HG02588 (cell line): Measurements from ENCODE around the gene PLXNA4.

Experiments
- ATAC-seq: cut with Tn5 transposase; IDR thresholded peaks from one replicate; pipeline ENCODE4 v1.9.1; 2021; ENCODE audit warnings: mild to moderate bottlenecking, moderate library complexity; ENCODE audit not compliant: unreplicated experiment

PLXNA4 gene

DNA sequence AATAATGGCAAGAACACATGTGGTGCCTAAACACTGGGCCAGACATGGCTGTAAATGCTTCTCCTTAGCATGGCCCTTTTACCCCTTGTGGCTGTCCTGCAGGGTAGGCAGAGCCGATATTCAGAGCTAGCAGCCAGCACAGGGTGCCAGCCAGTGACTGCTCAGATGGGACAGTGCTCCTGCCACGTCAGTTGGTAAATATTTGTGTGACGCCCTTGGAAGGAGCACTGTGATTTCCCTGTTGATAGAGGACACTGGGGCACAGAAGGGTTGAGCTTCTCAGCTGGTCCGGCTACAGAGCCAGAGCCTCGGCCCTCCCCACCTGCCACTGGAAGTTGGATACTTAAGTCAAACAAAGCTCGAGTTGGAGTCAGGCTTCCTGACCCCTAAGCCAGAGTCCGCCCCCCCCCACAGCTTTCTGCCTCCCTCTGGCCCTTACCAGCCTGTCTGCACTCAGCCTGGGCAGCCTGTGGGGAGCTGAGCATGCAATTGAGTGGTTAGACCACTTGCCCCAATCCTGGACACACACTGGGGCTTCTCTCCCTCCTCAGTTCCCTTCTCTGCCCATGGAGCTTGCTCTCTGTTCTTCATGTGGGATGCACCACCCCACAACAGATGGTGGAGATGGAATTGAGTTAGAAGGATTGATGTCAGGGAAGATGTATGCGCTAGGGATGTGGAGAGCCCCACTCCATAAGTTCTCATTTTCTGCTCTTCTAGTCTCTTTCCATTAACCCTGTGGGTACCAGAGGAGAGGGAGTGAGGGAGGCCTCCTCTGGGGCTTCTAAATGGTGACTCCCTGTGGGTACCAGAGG, 350.8 kb downstream of the PLXNA4 start:
- no peak for ATAC-seq

DNA sequence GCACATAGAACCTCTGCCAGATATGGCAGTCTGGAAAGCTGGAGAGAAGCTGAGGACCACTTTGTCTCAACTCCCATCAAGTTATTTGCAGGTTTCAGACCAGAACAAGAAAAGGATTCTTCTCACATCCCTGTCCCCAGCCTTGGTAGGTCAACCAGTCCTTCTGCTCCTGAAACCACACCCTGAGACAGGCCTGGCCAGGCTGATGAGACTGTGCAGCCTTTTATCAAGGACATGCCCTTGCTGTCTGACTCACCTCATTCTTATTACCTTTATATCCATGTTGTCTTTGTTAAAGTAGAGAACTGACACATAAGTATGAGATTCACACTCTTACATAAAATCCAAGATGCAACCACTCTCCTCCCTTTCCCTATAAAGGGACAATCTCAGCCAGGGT, 354.9 kb downstream of the PLXNA4 start:
- ATAC-seq: no peak

DNA sequence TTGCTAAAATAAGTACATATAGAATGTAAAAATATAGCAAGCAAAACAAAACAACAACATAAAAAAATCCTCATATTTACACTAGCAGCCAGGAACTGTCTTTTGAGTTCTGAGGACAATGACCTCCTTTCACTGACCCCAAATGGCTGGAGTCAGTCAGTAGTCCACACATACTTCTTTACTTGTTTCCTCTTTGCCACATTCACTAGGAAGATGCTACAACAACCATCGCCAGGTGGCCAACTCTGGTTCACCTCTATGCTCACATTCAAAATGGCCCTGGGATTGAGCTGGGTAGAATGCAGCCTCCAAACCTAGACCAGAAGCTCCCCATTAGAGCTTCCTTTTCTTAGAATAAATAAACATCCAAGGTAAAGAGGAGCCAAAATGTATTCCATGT, 356.2 kb downstream of the PLXNA4 start:
- no peak for ATAC-seq

DNA sequence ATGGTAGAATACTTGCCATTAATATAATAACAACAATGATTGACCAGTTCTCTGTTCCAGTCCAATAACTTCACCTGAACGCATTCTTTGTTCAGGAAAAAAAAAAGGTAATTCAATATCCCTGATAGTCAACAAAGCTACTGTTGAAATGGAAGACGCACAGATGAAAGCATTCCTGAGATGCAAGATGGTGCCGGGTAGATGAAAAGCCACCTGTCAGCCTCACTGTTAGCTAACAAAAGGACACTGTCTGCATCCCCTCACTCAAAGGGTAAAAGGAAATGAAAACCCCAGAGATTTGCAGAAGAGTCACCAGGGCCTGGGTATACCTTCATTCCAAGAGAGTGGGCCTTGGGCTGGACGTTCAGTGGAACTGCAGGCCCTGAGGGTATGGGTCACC, 357.4 kb downstream of the PLXNA4 start:
- ATAC-seq: no peak

DNA sequence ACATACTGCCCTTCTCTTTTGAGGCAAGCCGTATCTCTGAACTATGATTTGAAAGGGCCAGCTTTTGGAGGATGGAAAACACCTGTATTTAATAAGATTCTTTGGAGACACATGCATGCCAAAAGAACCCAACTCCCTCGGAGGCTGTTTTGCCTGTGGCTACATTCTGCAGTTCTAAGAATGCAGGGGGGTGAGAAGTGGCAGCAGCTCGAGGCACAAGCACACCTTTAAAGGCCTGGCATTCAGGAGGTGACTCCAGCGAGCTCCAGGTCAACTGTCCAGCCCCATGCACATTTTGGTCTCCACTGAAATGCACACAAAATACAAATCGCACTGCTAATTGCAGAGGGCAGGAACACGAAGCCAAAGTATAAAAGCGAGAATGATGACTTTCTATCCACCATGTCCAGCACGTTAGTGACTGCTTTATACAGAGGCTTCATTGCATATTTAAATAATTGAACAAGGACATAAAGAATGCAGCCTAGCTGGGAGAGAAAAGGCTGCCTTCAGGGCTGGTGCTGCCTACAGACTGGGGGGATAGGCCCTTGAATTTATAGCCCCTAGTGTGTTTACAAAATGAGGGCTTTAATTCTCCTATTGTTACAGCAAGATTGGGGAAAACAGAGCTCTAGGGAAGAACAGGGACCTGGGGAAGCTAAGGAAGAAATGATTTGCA, 359.3 kb downstream of the PLXNA4 start:
- no peak for ATAC-seq

DNA sequence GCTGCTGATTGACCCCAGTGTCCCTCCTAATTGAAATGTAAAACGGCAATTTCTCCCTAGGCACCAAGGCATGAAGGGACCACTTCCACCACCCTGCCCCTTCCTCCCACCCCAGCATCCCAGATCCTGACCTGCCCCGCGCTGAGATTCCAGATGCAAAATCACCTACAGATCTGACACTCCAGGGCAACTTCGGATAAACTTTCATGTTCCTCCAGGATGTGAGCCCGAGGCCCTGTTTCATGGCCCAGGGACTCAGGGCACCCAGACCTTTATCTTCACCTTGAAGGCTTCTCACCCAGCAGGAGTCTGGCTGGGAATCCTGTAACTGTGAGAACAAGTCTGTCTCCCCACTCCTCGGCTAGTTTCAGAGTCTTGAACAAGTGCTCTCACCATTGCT, 361.8 kb downstream of the PLXNA4 start:
- ATAC-seq: no peak

DNA sequence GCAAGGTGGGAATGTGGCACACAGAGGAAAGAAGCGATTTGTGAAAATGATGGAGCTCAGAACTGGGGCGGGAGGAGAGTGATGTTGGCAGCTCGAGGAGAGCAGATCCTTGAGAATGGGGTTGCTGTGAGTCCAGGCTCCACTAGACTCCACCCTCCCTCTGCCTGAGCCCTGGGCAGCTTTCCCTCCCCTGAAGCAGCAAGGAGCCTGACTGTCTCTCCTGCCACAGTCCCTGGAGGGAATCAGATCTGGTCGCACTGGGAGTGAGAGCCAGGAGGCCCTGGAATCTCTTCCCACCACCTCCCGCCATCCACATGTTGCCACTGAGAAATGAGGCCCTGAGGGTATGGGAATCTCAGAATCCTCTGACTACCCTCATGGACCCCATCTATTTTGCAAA, 362.7 kb downstream of the PLXNA4 start:
- no peak for ATAC-seq

DNA sequence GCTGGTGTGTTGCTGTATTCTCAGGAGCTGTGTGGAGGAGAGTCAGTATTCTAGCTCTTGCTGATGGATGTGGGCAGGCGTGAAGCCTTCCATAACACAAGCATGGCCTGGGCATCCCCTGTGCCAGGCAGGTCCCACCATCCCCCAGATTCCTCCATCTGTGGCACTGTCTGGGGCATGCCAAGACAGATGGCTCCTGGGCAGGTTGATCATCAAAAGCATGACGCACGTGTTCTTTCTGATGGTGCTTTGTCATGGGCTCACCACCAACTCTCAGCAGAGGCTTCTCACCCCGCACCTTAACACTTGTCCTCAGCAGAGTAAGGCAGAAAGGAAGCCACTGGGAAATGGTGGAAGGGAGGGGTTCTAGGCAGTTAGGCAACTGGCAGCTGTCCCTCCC, 364.3 kb downstream of the PLXNA4 start:
- no peak for ATAC-seq

DNA sequence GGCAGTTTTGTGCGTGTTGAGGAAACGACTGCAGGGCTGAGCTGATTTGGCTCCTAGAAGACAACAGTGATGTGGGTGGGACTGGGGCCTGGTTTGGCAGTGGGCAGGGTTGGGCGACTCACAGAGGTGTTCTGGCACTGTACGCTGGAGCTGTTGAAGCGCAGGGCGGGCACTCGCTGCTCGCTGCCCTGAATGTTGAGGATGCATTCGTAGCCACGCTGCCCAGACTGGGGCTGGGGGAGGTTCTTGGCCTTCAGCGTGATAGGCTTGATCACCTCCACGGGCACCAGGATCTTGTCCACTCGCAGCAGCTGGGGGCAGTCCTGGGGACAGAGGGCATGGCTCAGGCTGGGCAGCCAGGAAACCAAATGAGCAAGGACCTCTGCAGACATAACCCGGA, 365.4 kb downstream of the PLXNA4 start:
- no peak for ATAC-seq

DNA sequence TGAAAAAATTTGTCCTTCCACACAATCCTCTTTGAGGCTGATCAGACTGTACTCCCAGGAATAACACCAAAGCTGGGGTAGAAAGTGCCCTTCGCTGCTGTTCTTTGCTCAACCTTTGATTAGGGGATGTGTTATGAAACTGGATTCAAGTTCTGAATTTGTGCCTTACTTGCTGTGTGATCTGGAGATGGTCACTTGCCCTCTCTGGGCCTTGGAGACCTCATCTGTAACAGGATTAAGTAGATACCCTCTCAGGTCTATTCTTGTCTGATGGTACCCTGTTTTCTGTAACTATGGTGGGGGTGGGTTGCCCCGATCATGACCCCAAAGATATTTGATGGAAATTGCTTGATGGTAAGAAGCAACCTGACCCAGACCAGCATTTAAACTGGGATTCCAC, 368.5 kb downstream of the PLXNA4 start:
- ATAC-seq: no peak

DNA sequence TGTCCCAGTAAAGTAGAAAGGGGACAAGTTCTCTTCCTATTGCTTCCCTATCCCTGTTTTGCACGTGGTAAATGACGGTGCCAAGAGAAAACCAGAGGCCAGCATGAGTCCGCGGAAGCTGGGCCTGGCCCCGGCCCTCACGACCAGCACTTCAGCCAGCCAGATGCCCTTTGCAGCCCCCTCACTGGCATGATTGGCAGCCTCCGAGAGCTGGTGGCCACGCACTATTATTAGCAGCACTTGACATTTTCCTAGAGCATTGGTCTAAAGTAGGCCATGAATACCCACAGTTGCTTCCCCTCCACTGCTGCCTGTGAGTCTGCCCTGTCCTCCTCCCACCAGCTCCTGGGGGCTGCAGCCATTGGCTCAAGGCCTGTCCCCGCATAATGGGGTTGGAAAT, 369.1 kb downstream of the PLXNA4 start:
- ATAC-seq: no peak

DNA sequence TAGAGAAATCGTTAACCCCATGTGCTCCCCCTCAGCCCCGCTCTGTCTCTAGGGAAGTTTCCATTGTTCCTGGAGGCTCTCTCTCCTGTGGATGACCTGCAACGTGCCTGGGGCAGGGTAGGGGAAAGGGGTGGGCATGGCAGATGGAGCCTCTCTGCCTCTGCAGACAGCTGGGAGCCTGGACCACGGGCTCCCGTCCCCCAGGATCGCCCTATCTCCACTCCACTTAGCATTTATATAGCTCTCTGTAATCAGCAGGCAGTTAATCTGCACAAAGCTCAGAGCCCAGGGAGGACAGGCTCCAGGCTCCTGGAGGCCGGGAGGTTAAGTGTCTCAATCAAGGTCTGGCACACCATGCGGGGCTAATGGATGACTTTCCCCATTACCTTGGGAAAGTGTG, 369.7 kb downstream of the PLXNA4 start:
- no peak for ATAC-seq

DNA sequence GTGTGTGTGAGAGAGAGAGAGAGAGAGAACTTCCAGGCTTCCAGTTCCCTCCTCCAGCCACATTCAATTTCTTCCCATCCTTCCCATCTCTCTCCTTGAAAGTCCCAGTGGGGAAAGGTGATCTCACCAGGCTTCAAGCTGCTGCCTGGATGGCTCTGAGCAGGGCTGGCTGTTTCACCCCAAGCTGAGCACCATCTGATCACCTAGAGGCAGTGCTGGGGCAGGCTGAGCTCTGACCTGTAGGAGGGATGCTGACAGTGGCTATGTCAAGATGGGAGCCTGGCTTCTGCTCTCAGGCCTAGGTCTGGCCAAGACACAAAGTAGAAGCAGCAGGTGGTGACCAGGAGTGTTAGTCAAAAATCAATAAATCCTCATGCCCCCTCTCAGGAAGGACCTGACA, 370.8 kb downstream of the PLXNA4 start:
- no peak for ATAC-seq

DNA sequence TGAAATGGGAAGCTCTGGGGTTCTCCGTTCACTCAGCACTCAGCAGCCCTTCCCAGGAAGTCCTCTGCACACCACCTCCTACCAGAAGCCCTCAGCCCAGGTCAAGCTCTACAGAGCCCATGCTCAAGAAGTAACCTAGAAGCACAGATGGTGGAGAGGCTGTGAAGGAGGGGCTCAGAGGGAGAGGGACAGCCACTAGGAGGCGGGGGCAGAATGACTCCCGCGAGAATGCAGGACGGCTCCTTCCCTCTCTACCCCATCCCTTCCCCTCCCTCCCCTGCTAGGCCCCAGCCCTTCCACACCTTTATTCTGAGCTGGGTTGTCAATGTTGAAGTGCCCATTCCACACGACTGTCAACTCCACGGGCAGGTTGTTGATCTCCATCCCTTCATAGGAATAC, 373.2 kb downstream of the PLXNA4 start:
- ATAC-seq: no peak

DNA sequence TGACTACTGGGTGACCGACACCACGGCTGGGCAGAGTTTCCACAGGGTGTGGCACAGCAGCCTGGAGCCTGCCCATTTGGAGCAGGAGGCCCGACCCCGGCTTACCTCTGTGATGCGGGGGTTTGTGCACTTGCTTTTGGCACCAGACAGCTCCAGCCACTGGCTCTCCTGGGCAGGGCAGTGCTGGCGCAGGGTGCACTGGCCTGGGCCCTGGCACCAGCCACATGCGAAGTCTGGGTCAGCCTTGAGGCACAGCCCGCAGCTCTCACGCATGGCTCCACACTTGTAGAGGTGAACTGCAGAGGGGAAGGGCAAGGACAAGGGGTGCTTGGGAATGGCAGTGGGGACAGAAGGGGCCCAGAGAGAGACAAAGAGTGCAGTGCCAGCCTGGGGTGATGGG, 373.7 kb downstream of the PLXNA4 start:
- no peak for ATAC-seq

DNA sequence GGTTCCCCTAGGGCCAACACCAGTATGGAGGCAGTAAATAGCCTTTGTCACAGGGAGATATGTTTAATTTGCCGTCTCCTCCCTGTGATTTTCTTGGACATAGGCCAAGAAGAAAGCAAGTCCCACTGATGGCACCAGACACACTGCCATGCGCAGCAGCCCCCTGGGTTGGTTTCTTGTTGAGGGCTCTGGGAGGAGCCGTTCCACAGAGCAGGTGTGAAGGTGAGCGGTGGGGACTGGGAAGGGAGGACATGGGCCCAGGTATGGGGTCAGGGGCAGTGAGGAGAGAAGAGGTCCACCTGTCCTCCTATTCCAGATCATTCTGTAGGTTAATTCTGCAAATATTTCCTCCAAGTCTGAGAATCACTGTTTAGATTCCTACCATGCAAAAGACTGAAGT, 376.1 kb downstream of the PLXNA4 start:
- ATAC-seq: no peak

DNA sequence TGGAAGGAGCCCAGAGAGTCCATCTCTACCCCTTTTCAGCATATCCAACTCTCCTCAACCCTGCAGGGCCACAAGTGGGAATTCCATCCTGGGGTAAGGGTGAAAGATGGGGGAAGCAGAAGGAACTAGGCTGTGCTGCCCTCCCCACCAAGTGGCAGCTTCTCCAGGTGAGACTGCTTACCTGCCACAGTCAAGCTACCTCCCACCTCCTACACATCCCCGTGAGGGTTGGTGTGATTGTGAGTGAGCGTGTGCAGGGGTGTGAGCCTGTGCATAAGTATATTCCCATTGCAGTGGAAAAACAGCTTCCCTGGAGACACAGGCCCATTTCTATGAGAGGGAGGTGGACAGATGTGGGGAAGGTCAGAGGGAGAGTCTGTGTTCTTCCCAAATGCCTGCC, 376.6 kb downstream of the PLXNA4 start:
- ATAC-seq: no peak

DNA sequence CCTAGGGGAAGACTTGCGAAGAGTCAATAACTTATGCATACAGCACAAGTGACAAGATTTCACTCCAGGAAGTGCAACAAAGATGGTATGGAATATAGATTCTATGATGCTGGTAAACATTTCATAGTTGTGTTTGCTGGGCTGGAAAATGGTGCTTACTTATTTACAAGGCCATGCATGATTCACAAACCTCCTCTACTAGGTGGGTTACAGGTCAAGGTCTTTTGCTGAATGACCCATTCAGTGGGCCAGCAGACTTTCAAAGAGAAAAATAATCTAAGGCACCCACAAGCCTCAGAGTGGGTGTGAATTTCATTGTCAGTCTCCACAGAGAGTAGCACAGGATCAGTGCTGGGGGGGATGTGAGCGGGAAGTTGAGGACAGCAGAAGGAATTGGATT, 378.5 kb downstream of the PLXNA4 start:
- no peak for ATAC-seq

DNA sequence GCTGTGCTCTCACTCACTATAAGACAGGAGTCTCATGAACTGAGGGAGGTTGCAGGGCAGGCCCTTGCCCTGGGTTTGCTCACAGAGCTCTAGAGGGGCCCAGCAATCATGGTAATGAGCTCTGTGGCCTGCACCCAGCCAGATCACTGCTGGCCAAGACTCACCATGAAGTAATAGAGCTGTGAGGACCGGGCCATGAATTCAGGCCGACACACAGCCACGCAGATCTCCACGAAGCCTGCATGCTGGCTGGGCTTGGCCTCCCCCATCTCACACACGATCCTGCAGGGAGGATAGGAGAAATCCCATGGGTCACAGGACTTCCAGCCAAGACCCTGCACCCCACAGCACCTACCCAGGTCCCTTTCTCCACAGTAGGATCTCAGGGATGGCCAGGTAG, 382.4 kb downstream of the PLXNA4 start:
- no peak for ATAC-seq

DNA sequence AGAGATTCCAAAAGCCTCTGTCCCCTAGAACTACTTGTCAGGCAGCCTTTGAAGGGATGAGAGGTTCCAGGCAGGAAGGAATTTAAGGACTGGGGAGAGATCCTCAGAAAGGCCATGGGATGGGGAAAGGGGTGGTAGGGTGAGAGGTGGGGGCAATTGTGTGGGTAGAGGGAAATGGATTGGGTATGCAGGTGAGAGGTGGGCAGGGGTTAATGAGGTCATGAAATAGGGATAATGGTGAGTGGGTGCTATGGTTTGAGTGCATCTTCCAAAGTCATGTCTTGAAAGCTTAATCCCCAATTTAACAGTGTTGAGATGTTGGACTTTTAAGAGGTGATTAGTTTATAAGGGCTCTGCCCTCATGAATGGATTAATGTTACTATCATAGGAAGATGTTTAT, 383.5 kb downstream of the PLXNA4 start:
- ATAC-seq: no peak

DNA sequence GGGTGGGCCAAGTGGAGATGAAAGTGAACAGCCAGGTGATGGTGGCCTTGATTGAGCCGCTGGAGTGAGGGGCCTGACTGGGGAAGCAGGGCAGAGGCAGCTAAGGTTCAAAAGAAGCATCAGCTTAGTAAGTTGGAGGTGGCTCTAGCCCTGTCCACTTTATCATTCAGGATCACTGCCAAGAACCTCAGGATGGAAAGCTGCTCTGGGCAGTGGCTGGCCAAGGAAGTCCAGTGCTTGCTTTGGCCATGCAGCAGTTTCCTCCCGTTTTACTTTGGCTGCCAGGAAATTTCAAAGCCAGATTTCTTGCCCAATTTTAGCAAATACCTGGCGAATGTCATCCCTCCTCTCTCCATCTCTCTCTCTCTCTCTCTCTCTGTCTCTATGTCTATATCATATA, 384.9 kb downstream of the PLXNA4 start:
- no peak for ATAC-seq

DNA sequence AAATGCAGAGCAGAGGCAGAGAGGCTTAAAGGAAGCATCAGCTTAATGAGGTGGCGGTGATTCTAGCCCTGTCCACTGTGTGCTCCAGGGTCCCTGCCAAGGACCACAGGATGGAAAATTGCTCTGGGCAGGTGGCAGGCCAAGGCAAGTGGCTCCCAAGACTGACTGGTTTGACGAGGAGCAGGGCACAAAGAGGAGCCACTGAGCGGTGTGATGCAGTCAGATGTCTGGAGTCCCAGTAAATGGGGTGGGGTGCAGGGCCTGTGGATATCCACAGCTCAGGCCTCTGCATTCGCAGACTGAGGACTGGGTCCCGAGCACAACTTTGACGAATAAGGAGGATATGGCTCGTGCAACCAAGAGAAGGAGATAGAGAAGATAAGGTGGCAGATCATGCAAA, 385.6 kb downstream of the PLXNA4 start:
- ATAC-seq: no peak

DNA sequence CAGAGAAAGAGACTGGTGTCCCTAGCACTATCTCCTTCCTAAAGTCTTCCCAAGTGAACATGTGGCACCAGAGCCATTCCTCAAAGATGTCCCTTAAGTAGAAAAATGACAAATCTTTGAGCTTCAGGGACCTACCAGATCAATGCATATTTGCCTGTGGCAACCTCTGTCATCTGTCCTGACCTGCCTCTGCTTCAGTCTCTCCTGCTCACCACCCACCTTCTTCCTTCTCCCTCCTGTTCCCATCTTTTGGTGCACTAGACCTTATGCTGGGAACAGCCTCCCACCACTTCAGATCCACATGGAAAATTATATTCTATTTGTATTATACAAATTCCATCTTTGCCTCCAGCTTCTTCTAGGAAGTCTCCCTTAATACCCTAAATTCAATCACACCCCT, 386.4 kb downstream of the PLXNA4 start:
- no peak for ATAC-seq
